GM18951 (cell line): ENCODE data around the gene WNT3.

ENCODE experiments used
- POLR2A ChIP-seq: IDR thresholded peaks from 4 replicates; pipeline ENCODE4 v1.6.1; 2011; ENCODE audit warnings: mild to moderate bottlenecking; ENCODE audit not compliant: insufficient read length, insufficient read depth; ENCODE audit errors: extremely low read depth
- in situ Hi-C: fragments of 300-500 bp; cut with MboI; formaldehyde crosslinking; loops from one replicate; pipeline ENCODE4 v1.12.0; 2022; ENCODE audit warnings: low sequenced_read_pairs, mixed read lengths, inconsistent platforms; ENCODE audit not compliant: unreplicated experiment

WNT3 gene

GRCh38 chr17:46745376-46745775 is 73.1 kb downstream of the WNT3 start:
- no peak for TF ChIP-seq POLR2A
- in situ Hi-C loops = no loop called here

DNA sequence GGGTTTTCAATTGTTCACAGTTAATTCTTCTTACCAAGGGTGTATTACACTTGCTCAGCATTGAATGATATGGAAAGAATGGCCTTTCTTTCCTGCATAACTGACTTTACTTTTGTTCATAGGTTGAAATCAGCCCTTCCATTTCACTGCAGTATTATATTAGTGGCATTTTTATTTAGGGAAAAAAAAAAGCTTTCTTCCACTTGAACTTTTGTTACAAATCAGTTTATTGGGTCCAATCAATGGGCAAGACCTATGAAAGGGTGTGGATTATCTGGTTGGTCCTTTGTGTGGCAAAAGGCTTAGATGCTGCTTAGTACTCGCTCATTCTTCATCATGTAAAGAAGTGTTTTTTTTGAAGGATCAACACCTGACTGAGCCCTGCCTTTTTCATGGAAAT is 74.1 kb downstream of the WNT3 start:
- TF ChIP-seq POLR2A = no peak
- in situ Hi-C loops = no loop called here

- no peak for TF ChIP-seq POLR2A
- in situ Hi-C loops = no loop called here
These were observed 75.8 kb downstream of the WNT3 start for GRCh38 chr17:46742565-46743270.

- no peak for TF ChIP-seq POLR2A
- in situ Hi-C loops = no loop called here
These were observed 77.3 kb downstream of the WNT3 start for GRCh38 chr17:46741122-46741730.

DNA sequence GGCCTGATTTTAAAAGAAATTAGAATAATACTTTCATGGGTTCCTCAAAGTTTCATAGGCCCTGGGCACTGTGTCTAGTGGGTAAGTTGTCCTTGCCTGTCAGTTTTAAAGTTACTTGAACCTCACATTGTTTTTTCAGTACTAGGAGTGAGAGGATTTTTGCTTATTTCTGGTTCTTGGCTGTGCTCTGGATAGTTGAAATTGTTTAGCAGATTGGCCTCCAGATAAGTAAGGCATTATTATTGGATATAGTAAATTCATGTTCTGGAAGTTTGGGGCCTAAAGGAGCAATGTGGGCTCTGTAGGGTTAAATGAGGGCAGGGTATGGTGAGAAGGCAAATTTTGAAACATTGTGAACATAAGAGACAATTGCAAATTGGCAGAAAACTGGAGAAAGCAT is 78.5 kb downstream of the WNT3 start:
- in situ Hi-C loops = no loop called here
- TF ChIP-seq POLR2A = no peak

DNA sequence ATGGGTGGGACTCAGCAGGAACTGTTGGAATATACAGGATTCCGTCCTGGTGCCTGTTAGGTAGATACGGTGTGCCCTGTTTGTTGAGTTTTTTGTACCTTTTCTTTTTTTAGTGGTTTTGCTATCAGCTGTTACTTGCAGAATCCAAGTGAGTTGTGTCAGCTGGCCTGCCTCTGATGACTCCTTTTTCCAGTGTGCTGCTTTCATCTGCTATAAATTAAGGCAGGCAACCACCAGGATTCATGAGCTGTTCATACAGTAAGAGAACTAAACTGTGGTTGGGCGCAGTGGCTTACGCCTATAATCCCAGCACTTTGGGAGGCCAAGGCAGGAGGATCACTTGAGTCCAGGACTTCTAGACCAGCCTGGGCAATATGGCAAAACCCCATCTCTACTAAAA is 79.9 kb downstream of the WNT3 start:
- TF ChIP-seq POLR2A = no peak
- in situ Hi-C loops = no loop called here

DNA sequence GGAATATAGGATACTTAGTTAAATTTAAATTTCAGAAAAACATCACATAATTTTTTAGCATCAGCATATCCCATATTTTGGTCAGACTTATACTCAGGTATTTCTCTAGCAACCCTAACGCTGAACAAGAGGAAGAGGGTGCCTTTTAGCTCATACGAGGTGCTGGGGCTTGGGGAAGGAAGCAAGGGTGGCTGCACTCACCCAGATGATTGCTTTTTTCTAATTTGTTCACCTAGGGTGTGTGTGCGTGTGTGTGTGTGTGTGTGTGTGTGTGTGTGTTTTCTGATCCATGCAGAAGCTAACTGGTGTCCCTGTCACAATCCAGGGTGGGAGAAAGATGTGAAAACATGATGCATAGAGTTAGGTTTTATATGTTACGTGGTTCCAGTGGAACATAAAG is 81.2 kb downstream of the WNT3 start:
- in situ Hi-C loops = no loop called here

GRCh38 chr17:46736100-46736499 is 82.4 kb downstream of the WNT3 start:
- in situ Hi-C loops = no loop called here
- TF ChIP-seq POLR2A = no peak

More for the DNA sequence above, 81.2 kb downstream of the WNT3 start:
- no peak for TF ChIP-seq POLR2A

DNA sequence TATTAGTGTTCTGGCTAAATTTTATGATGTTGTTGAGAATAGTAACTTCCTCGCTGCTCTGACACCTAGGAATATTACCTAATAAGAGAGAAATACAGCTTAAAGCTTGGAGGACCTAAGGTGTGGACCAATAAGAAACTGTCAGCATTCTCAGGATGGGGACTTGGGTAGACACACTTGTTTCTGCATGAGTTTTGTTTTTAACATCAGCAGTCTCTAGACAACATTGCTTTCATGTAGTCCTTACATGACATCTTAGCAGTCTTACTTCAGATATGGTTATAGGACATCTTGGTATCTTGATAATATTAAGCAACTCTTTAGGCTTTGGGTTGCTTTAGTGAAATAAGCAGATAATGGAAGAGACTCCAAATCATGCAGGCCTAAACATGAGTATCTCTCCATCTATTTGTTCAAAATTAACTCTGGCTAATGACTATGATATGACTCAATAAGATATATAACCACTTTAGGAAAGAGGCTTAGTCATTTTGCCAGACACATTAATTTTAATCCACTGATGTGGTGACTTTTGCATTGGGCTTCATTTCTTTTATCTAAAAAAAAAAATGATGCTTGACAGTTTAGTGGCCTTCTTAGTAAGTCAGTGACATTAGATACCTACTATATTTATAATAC is 84.5 kb downstream of the WNT3 start:
- no peak for TF ChIP-seq POLR2A
- in situ Hi-C loops = no loop called here

GRCh38 chr17:46732754-46733398 is 85.6 kb downstream of the WNT3 start:
- TF ChIP-seq POLR2A = no peak
- in situ Hi-C loops = no loop called here

DNA sequence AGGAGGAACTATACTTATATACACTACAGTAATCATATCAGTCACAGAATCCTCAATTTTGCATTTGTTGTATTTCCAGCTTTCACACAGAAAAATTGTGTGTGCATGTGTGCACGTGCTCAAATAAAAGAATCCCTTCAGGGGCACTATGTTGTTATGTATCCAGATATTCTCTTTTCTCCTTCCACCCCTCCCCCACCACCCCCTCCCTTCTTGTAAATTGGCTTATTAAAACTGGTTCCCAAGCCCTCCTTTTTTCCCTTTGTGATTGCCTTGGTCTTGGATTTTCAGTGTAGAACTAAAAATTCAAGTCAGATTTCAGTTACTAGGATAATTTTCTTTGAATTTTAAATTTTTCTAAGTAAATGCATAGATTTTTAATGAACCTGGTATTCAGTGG is 86.3 kb downstream of the WNT3 start:
- in situ Hi-C loops = no loop called here
- TF ChIP-seq POLR2A = no peak

- no peak for TF ChIP-seq POLR2A
These were observed 87.8 kb downstream of the WNT3 start for GRCh38 chr17:46730679-46731078.

GRCh38 chr17:46730026-46730425 is 88.5 kb downstream of the WNT3 start:
- TF ChIP-seq POLR2A = no peak
- in situ Hi-C loops = no loop called here

More at GRCh38 chr17:46730679-46731078, 87.8 kb downstream of the WNT3 start:
- in situ Hi-C loops = no loop called here

- in situ Hi-C loops = no loop called here
- TF ChIP-seq POLR2A = no peak
These were observed 90.7 kb downstream of the WNT3 start for GRCh38 chr17:46727572-46728348.
